Coronary artery (tissue), 2 donors: Measurements from ENCODE around the gene AFF4.
"Not testable (repeated sequence)": the region's sequence is repeated elsewhere in the genome, so short reads cannot be mapped to it uniquely, and the experiment has no call there.

Experiments used
- DNase-seq: peaks from one replicate; pipeline ENCODE4 v3.0.0-alpha.2; 2017; ENCODE audit warnings: low spot score
- H3K27ac ChIP-seq, 2 donors: fragments of 200-600 bp; sonication (generic); one replicate each; pipeline ENCODE4 v1.5.1; 2016 to 2019
- H3K4me3 ChIP-seq: fragments of 200-600 bp; sonication (generic); 2 replicates; pipeline ENCODE4 v1.5.1; 2016; ENCODE audit warnings: mild to moderate bottlenecking, moderate library complexity
- CTCF ChIP-seq: fragments of 200-600 bp; sonication (generic); IDR thresholded peaks from one replicate; pipeline ENCODE4 v1.5.1; 2019; ENCODE audit warnings: antibody characterized with exemption

Gene AFF4

GRCh38 chr5:132971483-132972435 is 8.3 kb upstream of the AFF4 start:
- Histone ChIP-seq H3K27ac (no peak overlapping the region), H3K4me3 (no peak overlapping the region)
- DNase-seq = no peak
- TF ChIP-seq CTCF = no peak

- no peak overlapping the region for H3K27ac ChIP-seq
- no peak overlapping the region for H3K4me3 ChIP-seq
- no peak for TF ChIP-seq CTCF
- no peak for DNase-seq
These were observed 1.7 kb upstream of the AFF4 start for GRCh38 chr5:132965120-132965519.

GRCh38 chr5:132962429-132963021 is 909 bp downstream of the AFF4 start:
- DNase-seq = no peak
- Histone ChIP-seq H3K4me3 (peak overlapping the region; percentile 99), H3K27ac (peak overlapping the region; percentile 99 to 100)
- no peak for TF ChIP-seq CTCF

DNA sequence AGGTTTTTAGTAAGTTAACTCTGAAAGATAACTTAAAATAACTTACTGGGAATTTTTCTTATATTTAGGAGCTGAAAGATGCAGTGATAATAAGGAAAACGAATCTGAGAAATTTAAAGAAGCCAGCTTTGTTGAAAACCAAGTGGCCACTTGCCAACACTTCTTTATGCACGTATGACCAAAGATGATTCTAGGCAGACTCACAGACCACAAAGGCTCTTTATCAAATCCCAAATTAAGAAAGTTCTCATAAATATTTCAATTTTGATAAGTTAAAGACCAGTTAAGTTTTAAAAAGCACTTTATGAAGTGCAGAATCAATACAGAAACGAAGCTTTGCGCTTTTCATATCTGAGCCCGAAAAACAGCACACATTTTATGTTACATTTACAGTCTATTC is 1.5 kb downstream of the AFF4 start:
- Histone ChIP-seq H3K27ac (peak overlapping the region; percentile 99 to 100), H3K4me3 (peak overlapping the region; percentile 99)
- no peak for TF ChIP-seq CTCF
- DNase-seq = no peak

DNA sequence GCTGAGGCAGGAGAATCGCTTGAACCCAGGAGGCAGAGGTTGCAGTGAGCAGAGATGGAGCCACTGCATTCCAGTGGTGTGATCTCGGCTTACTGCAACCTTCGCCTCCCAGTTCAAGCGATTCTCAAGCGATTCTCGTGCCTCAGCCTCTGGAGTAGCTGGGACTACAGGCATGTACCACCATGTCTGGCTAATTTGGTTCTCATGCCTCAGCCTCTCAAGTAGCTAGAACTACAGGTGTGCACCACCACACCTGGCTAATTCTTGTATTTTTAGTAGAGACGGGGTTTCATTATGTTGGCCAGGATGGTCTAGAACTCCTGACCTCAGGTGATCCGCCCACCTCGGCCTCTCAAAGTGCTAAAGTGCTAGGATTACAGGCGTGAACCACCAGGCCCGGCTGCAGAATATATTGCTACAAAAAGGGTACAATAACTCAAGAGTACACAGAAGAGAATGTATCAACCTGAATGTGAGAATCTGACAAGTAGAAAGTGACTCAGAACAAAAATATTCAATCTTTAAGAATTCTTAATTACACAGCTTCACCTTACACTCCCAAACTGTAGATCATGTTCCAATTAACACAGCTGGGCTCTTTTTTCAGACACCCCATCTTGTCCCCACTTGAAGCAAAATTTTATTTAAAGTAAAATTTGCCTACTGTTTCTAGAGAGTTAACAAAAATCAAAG is 2.2 kb downstream of the AFF4 start:
- Histone ChIP-seq H3K27ac (peak overlapping the region in 1 of 2 donors; percentile 99), H3K4me3 (peak overlapping the region; percentile 99)
- DNase-seq = not testable (repeated sequence)

DNA sequence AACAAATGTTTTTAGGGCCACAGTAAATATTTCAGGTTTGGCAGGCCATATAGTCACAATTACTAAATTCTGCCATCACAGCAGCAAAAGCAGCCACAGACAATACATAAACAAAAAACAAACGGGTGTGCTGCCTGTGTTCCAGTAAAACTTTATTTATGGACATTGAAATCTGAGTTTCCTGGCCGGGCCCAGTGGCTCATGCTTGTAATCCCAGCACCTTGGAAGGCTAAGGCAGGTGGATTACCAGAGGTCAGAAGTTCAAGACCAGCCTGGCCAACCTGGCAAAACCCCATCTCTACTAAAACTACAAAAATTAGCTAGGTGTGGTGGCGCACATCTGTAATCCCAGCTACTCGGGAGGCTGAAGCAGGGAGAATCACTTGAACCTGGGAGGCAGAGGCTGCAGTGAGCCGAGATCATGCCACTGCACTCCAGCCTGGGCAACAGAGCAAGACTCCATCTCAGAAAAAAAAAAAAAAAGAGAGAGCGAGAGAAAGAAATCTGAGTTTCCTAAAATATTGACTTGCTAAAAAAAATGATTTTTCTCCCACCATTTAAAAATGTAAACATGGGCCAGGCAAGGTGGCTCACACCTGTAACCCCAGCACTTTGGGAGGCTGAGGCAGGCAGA is 7.2 kb downstream of the AFF4 start:
- not testable (repeated sequence) for H3K4me3 ChIP-seq, DNase-seq, H3K27ac ChIP-seq

GRCh38 chr5:132953710-132954109 is 9.7 kb downstream of the AFF4 start:
- peak overlapping the region; percentile 23 for H3K4me3 ChIP-seq
- H3K27ac ChIP-seq = peak overlapping the region; percentile 46 to 72
- no peak for DNase-seq
- TF ChIP-seq CTCF = no peak
